CD4-positive, alpha-beta T cell treated with Interferon gamma for 1 hour (primary cell): ENCODE measurements around the gene DRG2.

Experiments
- DNase-seq: peaks from one replicate; pipeline ENCODE4 v3.0.0-alpha.2; 2020

Gene DRG2, protein sequence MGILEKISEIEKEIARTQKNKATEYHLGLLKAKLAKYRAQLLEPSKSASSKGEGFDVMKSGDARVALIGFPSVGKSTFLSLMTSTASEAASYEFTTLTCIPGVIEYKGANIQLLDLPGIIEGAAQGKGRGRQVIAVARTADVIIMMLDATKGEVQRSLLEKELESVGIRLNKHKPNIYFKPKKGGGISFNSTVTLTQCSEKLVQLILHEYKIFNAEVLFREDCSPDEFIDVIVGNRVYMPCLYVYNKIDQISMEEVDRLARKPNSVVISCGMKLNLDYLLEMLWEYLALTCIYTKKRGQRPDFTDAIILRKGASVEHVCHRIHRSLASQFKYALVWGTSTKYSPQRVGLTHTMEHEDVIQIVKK

DNA sequence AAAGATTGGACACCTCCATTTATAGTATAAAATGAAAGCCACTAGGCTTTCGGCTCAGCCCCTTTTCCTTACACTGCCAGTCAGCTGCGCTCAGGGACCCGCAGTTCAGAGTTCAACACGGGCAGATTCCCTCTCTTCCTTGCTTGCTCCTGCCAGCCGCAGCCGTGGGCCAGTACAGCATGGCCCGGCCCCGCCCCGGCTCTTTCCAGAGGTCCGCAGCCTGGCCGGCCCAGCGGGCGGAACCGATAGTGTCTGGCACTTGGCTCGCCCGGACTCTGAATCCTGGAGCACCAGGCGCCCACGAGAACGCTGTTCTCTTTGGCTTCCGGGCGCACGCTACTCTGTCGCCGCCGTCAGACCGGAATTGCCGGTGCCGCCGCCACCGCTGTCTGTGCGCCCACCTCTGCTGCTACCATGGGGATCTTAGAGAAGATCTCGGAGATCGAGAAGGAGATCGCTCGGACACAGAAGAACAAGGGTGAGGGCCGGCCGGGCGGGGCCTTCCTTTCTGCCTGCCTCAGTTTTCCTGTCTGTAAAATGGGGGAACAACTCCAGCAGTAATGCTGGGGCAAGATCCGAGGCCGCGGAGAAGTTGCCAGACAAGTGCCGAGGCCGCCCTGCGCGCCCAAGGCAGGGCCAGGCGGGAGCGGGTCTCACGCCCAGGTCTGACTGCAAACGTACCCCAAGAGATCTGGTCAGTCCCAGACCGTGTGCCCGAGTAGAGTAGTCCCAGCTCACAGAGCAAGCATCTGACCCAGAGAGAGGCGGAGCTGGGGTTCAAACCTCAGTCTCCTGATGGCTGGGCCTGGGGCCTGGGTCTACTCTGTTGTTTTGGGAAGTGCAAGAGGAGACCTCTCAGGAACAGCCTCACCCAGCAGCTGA lies at the start of gene DRG2:
Gene DRG2 (plus strand): TSS at position 339 of the 882 bp plus-strand sequence. CDS start 76 bp downstream, at position 415.
- DNase-seq = peak; percentile 82

- DNase-seq = peak; percentile 16
Observed at GRCh38 chr17:18038149-18038850, 49.4 kb upstream of the DRG2 start.

- DNase-seq = peak; percentile 99
Observed at GRCh38 chr17:18038861-18039534, 48.8 kb upstream of the DRG2 start, which contains the start of the genes ATPAF2 and GID4. Gene ATPAF2 (minus strand): TSS chr17:18039168. CDS start chr17:18039013, 155 bp downstream. Gene GID4 (plus strand): TSS chr17:18039408. CDS start chr17:18039465, 57 bp downstream.

- no peak for DNase-seq
Observed at GRCh38 chr17:18039535-18040260, 48.0 kb upstream of the DRG2 start.

- DNase-seq = no peak
Observed at GRCh38 chr17:18040261-18040858, 47.4 kb upstream of the DRG2 start.

GRCh38 chr17:18041776-18042175 lies 46.0 kb upstream of the DRG2 start:
- no peak for DNase-seq

DNA sequence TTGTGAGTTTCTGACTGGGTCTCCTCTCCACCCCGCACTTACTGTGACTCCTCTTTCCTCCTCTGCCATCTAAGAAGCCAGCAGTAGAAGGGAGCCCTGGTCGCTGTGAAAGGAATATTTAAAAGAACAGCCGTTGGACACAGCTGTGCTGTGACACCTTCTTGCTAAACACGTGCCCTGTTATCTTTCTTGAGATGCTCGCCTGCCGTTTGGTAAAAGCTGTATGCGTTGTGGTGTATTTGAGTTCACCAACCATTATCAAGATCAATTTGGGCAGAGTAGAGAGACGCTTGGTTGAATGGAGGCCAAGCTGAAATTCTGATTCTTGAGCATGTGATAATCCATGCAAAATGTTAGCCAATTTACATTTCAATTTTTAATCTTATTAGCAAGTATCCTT lies 44.8 kb upstream of the DRG2 start:
- DNase-seq = no peak

- DNase-seq = no peak
Observed at GRCh38 chr17:18043491-18043890, 44.3 kb upstream of the DRG2 start.

GRCh38 chr17:18044609-18045008 lies 43.1 kb upstream of the DRG2 start:
- DNase-seq = no peak

DNA sequence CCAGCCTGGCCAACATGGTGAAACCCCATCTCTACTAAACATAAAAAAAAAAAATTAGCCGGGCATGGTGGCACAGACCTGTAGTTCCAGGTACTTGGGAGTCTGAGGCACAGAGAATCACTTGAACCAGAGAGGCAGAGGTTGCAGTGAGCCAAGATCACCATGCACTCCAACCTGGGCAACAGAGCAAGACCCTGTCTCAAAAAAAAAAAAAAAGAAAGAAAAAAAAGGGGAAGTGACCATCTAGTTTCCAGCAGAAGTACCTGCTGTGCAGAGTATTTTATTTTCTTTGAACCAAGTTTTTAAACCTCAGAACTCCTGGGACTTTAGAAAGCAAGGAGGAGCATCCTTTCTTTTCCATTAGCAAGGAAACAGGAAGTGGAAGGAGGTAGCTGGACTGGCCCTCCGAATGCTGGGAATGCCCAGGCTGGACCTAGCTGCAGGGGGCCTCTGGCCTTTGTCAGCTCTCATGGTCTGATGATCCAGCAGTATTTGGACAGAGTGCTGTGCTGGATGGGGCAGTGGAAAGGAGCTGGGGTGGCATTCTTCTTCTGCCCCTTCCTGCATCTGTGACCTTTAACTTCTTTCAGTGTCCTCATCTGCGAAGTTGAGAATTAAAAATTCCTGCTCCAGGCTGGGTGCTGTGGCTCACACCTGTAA lies 41.9 kb upstream of the DRG2 start:
- no peak for DNase-seq

DNA sequence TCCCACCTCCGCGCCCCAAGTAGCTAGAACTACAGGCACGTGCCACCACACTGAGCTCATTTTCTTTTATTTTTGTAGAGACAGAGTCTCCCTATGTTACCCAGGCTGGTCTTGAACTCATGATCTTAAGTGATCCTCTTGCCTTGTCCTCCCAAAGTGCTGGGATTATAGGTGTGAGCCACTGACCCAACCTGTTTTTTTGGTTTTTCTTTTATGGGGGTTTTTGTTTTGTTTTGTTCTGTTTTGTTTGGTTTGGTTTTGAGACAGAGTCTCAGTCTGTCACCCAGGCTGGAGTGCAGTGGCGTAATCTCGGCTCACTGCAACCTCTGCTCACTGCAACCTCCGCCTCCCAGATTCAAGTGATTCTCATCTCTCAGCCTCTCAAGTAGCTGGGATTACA lies 32.2 kb upstream of the DRG2 start:
- DNase-seq = no peak

- DNase-seq = no peak
Observed at GRCh38 chr17:18056214-18056613, 31.5 kb upstream of the DRG2 start.

- DNase-seq = no peak
Observed at GRCh38 chr17:18059283-18059682, 28.5 kb upstream of the DRG2 start.

- DNase-seq = no peak
Observed at GRCh38 chr17:18064053-18064452, 23.7 kb upstream of the DRG2 start.

DNA sequence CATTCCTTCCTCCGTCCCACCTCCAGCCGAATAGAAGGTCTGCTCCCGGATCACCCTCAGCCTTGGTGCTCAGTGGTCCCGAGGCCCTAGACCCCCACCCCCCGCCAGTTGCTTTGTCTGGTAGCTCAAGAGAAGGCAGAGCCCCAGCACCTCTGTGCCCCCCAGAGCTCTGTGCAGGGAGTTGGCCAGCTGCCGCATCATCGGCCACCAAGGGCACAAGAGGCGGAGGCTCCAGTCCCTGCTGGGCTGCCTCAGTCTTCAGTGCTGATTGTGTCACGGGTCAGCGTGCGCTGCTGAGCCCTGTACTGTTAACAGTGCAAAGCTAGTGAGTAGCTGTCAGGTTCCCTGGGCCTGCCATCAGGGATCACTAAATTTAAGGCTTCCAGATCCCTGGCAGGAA lies 22.2 kb upstream of the DRG2 start:
- DNase-seq = no peak

GRCh38 chr17:18066866-18067265 lies 20.9 kb upstream of the DRG2 start:
- no peak for DNase-seq

DNA sequence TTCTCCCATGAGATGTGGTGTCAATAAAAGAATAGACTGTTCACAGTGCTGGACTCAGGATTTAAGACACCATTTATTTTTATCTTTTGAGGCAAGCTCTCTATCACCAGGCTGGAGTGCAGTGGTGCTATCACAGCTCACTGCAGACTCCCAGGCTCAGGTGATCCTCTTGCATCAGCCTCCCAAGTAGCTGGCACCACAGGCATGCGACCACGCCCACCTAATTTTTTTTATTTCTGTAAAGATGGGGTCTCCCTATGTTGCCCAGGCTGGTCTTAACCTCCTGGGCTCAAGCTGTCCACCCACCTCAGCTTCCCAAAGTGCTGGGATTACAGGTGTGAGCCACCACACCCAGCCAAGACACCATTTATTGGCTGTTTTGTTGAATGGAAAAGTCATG lies 18.6 kb upstream of the DRG2 start:
- DNase-seq = no peak

GRCh38 chr17:18070861-18071340 lies 16.8 kb upstream of the DRG2 start:
- DNase-seq = no peak

GRCh38 chr17:18071751-18072150 lies 16.0 kb upstream of the DRG2 start:
- DNase-seq = no peak

DNA sequence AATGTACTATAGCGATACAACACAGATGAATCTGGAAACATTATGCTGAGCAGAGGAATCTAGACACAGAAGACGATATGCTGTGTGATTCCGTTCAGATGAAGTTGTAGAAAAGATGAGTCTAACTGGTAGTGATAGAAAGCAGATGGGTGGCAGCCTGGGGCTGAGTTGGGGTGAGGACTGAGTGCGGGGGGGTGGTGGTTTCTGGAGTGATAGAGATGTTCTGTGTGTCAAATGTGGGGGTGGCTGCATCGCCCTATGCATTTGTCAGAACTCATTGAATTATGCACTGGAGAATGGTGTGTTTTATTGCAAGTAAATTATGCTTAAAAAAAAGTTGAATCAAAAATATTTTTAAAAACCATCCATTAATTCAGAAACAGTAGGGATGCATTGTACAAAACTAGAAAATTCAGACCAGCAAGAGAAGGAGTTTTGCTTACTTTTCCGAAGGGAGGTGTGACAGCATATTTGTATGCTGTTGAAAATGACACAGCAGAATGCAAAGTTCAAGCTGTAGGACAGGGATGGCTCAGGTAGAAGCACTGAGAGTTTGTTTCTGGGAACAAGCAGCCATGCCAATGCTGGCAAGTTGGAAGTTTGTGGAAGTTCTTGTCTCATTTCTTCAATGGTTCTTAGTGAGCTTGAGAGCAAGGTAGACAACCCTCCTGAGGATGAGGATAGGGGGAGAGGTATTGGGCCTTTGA lies 13.0 kb upstream of the DRG2 start:
- no peak for DNase-seq
